ENCODE results near the gene EPS8L3.

DNA sequence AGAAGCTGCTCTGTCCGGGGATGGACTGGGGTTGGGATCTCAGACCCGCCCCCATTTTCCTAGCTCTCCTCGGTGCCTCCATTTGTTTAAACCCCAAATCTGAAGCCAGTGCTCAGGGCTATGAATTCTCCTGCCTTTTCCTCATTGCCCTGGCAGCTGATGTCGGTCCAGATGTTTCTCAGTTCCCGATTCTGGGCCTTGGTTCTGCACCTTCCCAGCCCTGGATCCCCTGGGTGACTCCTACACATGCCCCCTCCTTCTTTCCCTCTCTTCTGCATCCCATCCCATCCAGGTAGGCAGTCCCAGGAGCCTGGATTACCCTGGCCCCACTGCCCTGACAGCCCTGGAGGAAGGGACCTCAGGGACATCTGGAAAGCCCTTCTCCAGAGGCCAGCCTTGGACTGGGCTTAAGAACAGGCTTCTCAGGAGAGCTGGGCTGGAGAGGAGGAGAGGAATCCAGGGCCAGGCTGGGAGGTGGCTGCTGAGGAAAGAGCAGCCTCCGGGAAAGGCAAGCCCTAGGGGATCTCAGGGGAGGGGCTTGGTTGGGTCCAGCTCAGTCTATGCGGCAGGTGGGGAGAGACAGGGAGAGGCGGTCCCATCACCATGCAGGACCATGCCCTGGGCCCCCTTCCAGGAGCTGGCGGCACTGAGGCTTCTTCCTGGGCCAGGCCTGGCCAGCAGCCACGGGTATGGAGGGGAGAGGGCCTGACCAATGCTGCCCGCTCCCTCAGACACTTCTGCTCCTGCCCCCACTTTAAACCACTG, 6.8 kb upstream of the EPS8L3 start:
- TF ChIP-seq, protein P1, sequence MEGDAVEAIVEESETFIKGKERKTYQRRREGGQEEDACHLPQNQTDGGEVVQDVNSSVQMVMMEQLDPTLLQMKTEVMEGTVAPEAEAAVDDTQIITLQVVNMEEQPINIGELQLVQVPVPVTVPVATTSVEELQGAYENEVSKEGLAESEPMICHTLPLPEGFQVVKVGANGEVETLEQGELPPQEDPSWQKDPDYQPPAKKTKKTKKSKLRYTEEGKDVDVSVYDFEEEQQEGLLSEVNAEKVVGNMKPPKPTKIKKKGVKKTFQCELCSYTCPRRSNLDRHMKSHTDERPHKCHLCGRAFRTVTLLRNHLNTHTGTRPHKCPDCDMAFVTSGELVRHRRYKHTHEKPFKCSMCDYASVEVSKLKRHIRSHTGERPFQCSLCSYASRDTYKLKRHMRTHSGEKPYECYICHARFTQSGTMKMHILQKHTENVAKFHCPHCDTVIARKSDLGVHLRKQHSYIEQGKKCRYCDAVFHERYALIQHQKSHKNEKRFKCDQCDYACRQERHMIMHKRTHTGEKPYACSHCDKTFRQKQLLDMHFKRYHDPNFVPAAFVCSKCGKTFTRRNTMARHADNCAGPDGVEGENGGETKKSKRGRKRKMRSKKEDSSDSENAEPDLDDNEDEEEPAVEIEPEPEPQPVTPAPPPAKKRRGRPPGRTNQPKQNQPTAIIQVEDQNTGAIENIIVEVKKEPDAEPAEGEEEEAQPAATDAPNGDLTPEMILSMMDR (IDR thresholded peaks at IDR 0.05), result no peak
- TF ChIP-seq POLR2A (IDR thresholded peaks at IDR 0.05), result no peak
